GM19193 (cell line): Measurements from ENCODE around the gene PDE6A.

Experiments
- POLR2A ChIP-seq: IDR thresholded peaks from 4 replicates; pipeline ENCODE4 v1.6.1; 2011; ENCODE audit not compliant: insufficient read depth, insufficient read length; ENCODE audit errors: extremely low read depth

Gene PDE6A

GRCh38 chr5:149915392-149916260, 29.0 kb downstream of the PDE6A start:
- TF ChIP-seq POLR2A, result no peak

GRCh38 chr5:149913436-149914419, 30.9 kb downstream of the PDE6A start:
- no peak for TF ChIP-seq POLR2A

- TF ChIP-seq POLR2A, result no peak
Observed at GRCh38 chr5:149912226-149912871, 32.2 kb downstream of the PDE6A start.

GRCh38 chr5:149911031-149911430, 33.6 kb downstream of the PDE6A start:
- no peak for TF ChIP-seq POLR2A

GRCh38 chr5:149907828-149908227, 36.8 kb downstream of the PDE6A start:
- TF ChIP-seq POLR2A, result no peak

- TF ChIP-seq POLR2A, result no peak
Observed at GRCh38 chr5:149904977-149905376, 39.6 kb downstream of the PDE6A start.

- no peak for TF ChIP-seq POLR2A
Observed at GRCh38 chr5:149904293-149904886, 40.2 kb downstream of the PDE6A start.

- TF ChIP-seq POLR2A, result no peak
Observed at GRCh38 chr5:149903404-149903803, 41.2 kb downstream of the PDE6A start.

GRCh38 chr5:149902177-149902576, 42.4 kb downstream of the PDE6A start:
- no peak for TF ChIP-seq POLR2A

GRCh38 chr5:149901511-149901910, 43.1 kb downstream of the PDE6A start:
- TF ChIP-seq POLR2A, result no peak

GRCh38 chr5:149900390-149900789, 44.2 kb downstream of the PDE6A start:
- no peak for TF ChIP-seq POLR2A

GRCh38 chr5:149898811-149899210, 45.8 kb downstream of the PDE6A start:
- TF ChIP-seq POLR2A, result no peak

- TF ChIP-seq POLR2A, result no peak
Observed at GRCh38 chr5:149895416-149896345, 48.9 kb downstream of the PDE6A start.
